KMS-11 (cell line): Measurements from ENCODE around the gene OR7C2.

Experiments
- H2AFZ ChIP-seq: fragments of 200-600 bp; sonication (generic); 2 replicates; pipeline ENCODE4 v1.6.1; 2016; ENCODE audit warnings: antibody characterized with exemption, mixed run types, low read depth
- H3K27ac ChIP-seq: fragments of 200-600 bp; sonication (generic); 2 replicates; pipeline ENCODE4 v1.6.1; 2016; ENCODE audit warnings: mild to moderate bottlenecking, mixed run types
- H3K27me3 ChIP-seq: fragments of 200-600 bp; sonication (generic); 2 replicates; pipeline ENCODE4 v1.6.1; 2017; ENCODE audit warnings: mild to moderate bottlenecking, low read depth, mixed run types, moderate library complexity; ENCODE audit not compliant: insufficient read depth
- H3K36me3 ChIP-seq: fragments of 200-600 bp; sonication (generic); 2 replicates; pipeline ENCODE4 v1.6.1; 2017; ENCODE audit warnings: mild to moderate bottlenecking, mixed run types; ENCODE audit not compliant: insufficient read depth
- H3K4me1 ChIP-seq: fragments of 200-600 bp; sonication (generic); 2 replicates; pipeline ENCODE4 v1.6.1; 2016; ENCODE audit warnings: mild to moderate bottlenecking, low read depth, mixed run types; ENCODE audit not compliant: poor library complexity, severe bottlenecking
- H3K4me2 ChIP-seq: fragments of 200-600 bp; sonication (generic); 2 replicates; pipeline ENCODE4 v1.7.0; 2016; ENCODE audit warnings: mild to moderate bottlenecking, mixed run types
- H3K4me3 ChIP-seq: fragments of 200-600 bp; sonication (generic); IDR thresholded peaks from 2 replicates; pipeline ENCODE4 v1.6.1; 2017; ENCODE audit warnings: low read depth, low read length, mixed read lengths; ENCODE audit not compliant: insufficient read depth
- H3K79me2 ChIP-seq: fragments of 200-600 bp; sonication (generic); 2 replicates; pipeline ENCODE4 v1.6.1; 2016; ENCODE audit warnings: low read depth, mixed run types; ENCODE audit not compliant: insufficient read depth
- H3K9ac ChIP-seq: fragments of 200-600 bp; sonication (generic); 2 replicates; pipeline ENCODE4 v1.6.1; 2016; ENCODE audit warnings: mild to moderate bottlenecking, mixed run types
- H4K20me1 ChIP-seq: fragments of 200-600 bp; sonication (generic); 2 replicates; pipeline ENCODE4 v1.6.1; 2016; ENCODE audit warnings: mild to moderate bottlenecking, mixed run types; ENCODE audit not compliant: insufficient read depth
- CTCF ChIP-seq: fragments of 200-600 bp; sonication (generic); conservative IDR thresholded peaks from 2 replicates; pipeline ENCODE4 v1.6.1; 2017; ENCODE audit warnings: low read depth, mild to moderate bottlenecking, antibody characterized with exemption, low read length, moderate library complexity, mixed read lengths

OR7C2 gene

DNA sequence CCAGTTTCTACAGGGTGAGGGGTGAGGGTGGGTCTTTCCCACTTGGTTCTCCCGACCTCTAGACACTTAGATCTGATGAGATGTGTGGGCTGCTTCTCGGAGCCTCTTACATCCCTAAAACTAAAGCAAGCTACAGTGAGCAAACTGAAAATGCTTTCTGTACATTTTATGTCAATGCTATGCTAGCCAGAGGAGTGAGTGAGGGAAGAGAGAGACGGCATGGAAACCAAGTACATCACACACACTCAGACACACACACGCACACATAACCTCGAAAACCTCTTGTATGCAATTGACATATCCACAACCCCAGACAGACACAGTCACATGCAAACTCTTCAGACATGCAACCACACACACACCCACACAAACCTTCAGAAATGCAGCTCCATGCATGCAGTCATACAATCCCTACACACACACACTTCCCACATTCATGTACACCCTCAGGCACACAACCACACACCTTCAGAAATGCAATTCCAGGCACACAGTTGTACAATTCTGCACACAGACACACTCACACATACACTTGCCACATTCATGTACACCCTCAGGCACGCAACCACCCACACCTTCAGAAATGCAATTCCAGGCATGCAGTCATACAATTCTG, 37.0 kb downstream of the OR7C2 start:
- Histone ChIP-seq H3K4me1 (no peaks in the 10 kb centered on the region), H2AFZ (no peak overlapping the region), H3K27ac (no peak overlapping the region), H3K9ac (no peak overlapping the region), H3K4me3 (no peak overlapping the region), H4K20me1 (no peaks in the 10 kb centered on the region), H3K79me2 (no peaks in the 10 kb centered on the region), H3K27me3 (peaks cover 6% of the 10 kb centered on the region; the same call in 1 of the 2 replicates), H3K36me3 (no peaks in the 10 kb centered on the region), H3K4me2 (no peak overlapping the region)
- no peak for TF ChIP-seq CTCF

DNA sequence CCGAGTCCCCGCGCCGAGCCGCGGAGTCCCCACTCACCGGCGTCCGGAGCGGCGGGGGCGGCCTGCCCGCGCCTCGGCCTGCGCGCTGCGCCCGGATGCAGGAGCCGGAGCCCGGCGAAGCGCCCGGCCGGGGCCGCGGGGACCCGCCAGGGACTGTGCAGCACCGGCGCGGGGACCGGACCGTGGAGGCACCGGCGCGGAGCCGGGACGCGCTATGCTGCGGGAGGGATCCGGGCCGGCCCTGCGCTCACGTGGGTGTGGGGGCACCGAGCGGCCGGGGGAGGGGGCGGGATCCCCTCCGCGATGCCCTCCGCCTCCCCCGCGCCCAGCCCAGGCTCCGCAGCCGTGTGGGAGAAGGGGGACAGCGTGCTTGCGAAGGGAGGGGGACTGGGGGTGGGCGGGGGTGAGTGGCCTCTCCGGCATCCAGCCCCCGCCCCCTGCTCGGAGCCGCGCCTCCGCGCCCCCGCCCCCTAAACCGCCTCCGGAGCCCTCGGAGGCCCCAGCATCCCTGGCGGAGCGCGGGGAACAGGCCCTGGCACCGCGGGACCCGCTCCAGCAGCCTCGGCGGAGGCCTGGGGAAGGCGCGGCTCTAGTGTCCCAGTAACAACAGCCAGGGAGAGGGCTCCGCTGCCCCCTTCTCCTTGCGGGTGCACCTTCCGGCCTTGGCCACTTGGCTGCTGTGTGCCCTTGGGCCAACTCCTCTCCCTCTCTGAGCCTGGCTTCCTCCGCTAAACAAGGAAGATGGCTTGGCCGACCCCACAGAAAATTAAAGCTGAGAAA, 38.4 kb downstream of the OR7C2 start, which contains the start of gene SLC1A6:
Gene SLC1A6, minus strand, starts transcription at position 389 of the 780 bp plus-strand sequence. CDS start 6,954 bp downstream, outside the sequence.
- no peaks in the 10 kb centered on the region for H3K4me1 ChIP-seq
- no peak within 1 kb of the TSS for H3K27ac ChIP-seq
- no peak within 1 kb of the TSS for H3K4me3 ChIP-seq
- TF ChIP-seq CTCF: no peak
- no peak within 1 kb of the TSS for H3K9ac ChIP-seq
- H3K4me2 ChIP-seq: no peak within 1 kb of the TSS
- H3K36me3 ChIP-seq: no peaks in the 10 kb centered on the region
- no peak within 1 kb of the TSS for H2AFZ ChIP-seq
- H3K79me2 ChIP-seq: no peaks in the 10 kb centered on the region
- H3K27me3 ChIP-seq: 0 out of 2 replicates have a peak, but pooled peaks cover 3% of the 10 kb centered on the region
- H4K20me1 ChIP-seq: no peaks in the 10 kb centered on the region

DNA sequence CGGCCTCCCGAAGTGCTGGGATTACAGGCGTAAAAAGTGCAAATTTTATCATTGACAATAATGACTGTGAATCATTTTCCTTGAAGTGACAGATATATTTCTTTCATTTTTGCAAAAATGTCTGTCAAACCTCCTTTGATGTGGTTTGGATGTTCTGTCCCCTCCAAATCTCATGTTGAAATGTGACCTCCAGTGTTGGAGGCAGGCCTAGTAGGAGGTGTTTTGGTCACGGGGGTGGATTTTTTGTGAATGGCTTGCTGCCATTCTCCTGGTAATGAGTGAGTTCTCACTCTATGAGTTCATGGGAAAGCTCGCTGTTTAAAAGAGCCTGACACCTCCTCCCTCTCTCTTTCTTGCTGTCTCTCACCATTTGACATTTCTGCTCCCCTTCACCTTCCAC, 43.8 kb downstream of the OR7C2 start:
- H3K4me2 ChIP-seq: no peak overlapping the region
- no peaks in the 10 kb centered on the region for H3K36me3 ChIP-seq
- H3K4me3 ChIP-seq: no peak overlapping the region
- H3K27ac ChIP-seq: no peak overlapping the region
- H3K27me3 ChIP-seq: no peaks in the 10 kb centered on the region
- H3K79me2 ChIP-seq: no peaks in the 10 kb centered on the region
- no peak overlapping the region for H2AFZ ChIP-seq
- H4K20me1 ChIP-seq: no peaks in the 10 kb centered on the region
- H3K4me1 ChIP-seq: no peaks in the 10 kb centered on the region
- no peak for TF ChIP-seq CTCF
- no peak overlapping the region for H3K9ac ChIP-seq
